Psoas muscle (tissue), 8 donors: ENCODE data around the gene GRIP1. TPM values are rescaled to one million over a fixed set of nuclear protein-coding genes. Genes with fewer than 3 reads are reported as not detected.

Experiments
- ATAC-seq, 4 donors: fragments of 200-7000 bp; cut with Tn5 transposase; one replicate each; pipeline ENCODE4 v1.9.1; 2020; ENCODE audit warnings: moderate library complexity in 3 of 4, mild to moderate bottlenecking in 2 of 4
- DNase-seq, 2 donors: peaks; one replicate each; pipeline ENCODE4 v3.0.0-alpha.2; 2020
- H3K27ac ChIP-seq: fragments of 200-600 bp; one replicate; pipeline ENCODE4 v1.8.0; 2022
- H3K27me3 ChIP-seq, 3 donors: fragments of 200-600 bp in 1 of 3; one replicate each; pipeline versions ENCODE4 v1.6.1 to v1.8.0; 2013 to 2022; ENCODE audit warnings: low read length in 2 of 3, mild to moderate bottlenecking in 2 of 3, moderate library complexity in 1 of 3; ENCODE audit not compliant: insufficient read depth in 3 of 3
- H3K36me3 ChIP-seq, 2 donors: fragments of 200-600 bp in 1 of 2; one replicate each; pipeline versions ENCODE4 v1.6.1 to v1.8.0; 2013 to 2022; ENCODE audit warnings: low read depth in 1 of 2, mild to moderate bottlenecking in 1 of 2, moderate library complexity in 1 of 2; ENCODE audit not compliant: insufficient read depth in 1 of 2
- H3K4me1 ChIP-seq: fragments of 200-600 bp; one replicate; pipeline ENCODE4 v1.8.0; 2022
- H3K4me3 ChIP-seq: fragments of 200-600 bp; one replicate; pipeline ENCODE4 v1.8.0; 2022; ENCODE audit warnings: mild to moderate bottlenecking
- H3K9me3 ChIP-seq: fragments of 200-600 bp; one replicate; pipeline ENCODE4 v1.8.0; 2022
- CTCF ChIP-seq: fragments of 200-600 bp; IDR thresholded peaks from one replicate; pipeline ENCODE4 v1.8.0; 2022; ENCODE audit warnings: antibody characterized with exemption
- WGBS, 3 donors: extraction: QIAGEN DNeasy Blood & Tissue Kit; methylation state at CpG; one replicate each; pipeline versions ENCODE4 v1.1.6 to v1.1.7; 2013; 5-methylcytosine and 5-hydroxymethylcytosine counted together
- intact Hi-C, 2 donors: fragments of 100-400 bp; cut with DNase I; formaldehyde crosslinking; loops; one replicate each; pipeline versions ENCODE4 v1.11.0 to v1.14.2; 2022
- polyA plus RNA-seq, 3 donors: library from polyadenylated mRNA; stranded (reverse); fragments of 200-250 nt; gene quantifications; one replicate each; pipeline ENCODE4 v1.2.3, GENCODE V29; 2013
- total RNA-seq, 4 donors: library from RNA; stranded (reverse); fragmentation: NEBNext Ultra II Directional in 2 of 4; extraction: Animal tissue kit (Norgen Biotek cat#: 25700) in 2 of 4; gene quantifications; one replicate each; pipeline versions ENCODE4 v1.2.1 to v1.2.4, GENCODE V29; 2021 to 2023
- donor health status: healthy with polysubstance abuse.
- donor health status: DM: no; HTN: no; CAD: no; lungs with moderate emphysema.
- donor health status: Bipolar disorder and iron deficiency.
- donor health status: healthy.
- donor health status: DM: yes; HTN: yes; CAD: no.
- donor health status: DM: no; HTN: no; CAD: no.
- donor health status: DM: no; HTN: no; CAD: no.
- donor health status: DM: yes; HTN: yes; CAD: no.

GRIP1 gene
- total and polyA plus RNA-seq, 7 donors: 0.05 to 4.1 (median 1.6) TPM

- Histone ChIP-seq H3K27ac (no peak overlapping the region), H3K4me3 (no peak overlapping the region), H3K9me3 (no peaks in the 10 kb centered on the region), H3K36me3 (no peaks in the 10 kb centered on the region), H3K4me1 (no peaks in the 10 kb centered on the region), H3K27me3 (no peaks in the 10 kb centered on the region)
- intact Hi-C loops: no loop called here
- DNase-seq (no peak), ATAC-seq (no peak)
- TF ChIP-seq CTCF: no peak
- 79 to 86% (median 83%) methylated on average over 2 of the region's 2 CpGs for WGBS, 3 donors
These were observed 306.9 kb downstream of the GRIP1 start for GRCh38 chr12:66371982-66372381.

- intact Hi-C loops: no loop called here
- H3K4me3 ChIP-seq: no peak overlapping the region
- H3K9me3 ChIP-seq: no peaks in the 10 kb centered on the region
- 72 to 75% (median 73%) methylated on average over 3 of the region's 3 CpGs for WGBS, 3 donors
- no peaks in the 10 kb centered on the region for H3K4me1 ChIP-seq
- ATAC-seq (no peak), DNase-seq (no peak)
- no peak for TF ChIP-seq CTCF
- no peaks in the 10 kb centered on the region for H3K27me3 ChIP-seq
- no peak overlapping the region for H3K27ac ChIP-seq
- no peaks in the 10 kb centered on the region for H3K36me3 ChIP-seq
These were observed 311.7 kb downstream of the GRIP1 start for GRCh38 chr12:66367015-66367667.

- Histone ChIP-seq H3K4me3 (no peak overlapping the region), H3K9me3 (no peaks in the 10 kb centered on the region), H3K27ac (no peak overlapping the region), H3K27me3 (no peaks in the 10 kb centered on the region), H3K4me1 (no peaks in the 10 kb centered on the region), H3K36me3 (no peaks in the 10 kb centered on the region)
- ATAC-seq: no peak
- TF ChIP-seq CTCF: no peak
- intact Hi-C loops: no loop called here
- WGBS, 3 donors: 48 to 58% (median 49%) methylated on average over 3 of the region's 3 CpGs
- DNase-seq: no peak
These were observed 313.0 kb downstream of the GRIP1 start for GRCh38 chr12:66365718-66366490.

GRCh38 chr12:66361703-66362102, 317.2 kb downstream of the GRIP1 start:
- intact Hi-C loops: no loop called here
- no peak for TF ChIP-seq CTCF
- no peak for DNase-seq
- Histone ChIP-seq H3K4me3 (no peak overlapping the region), H3K9me3 (no peaks in the 10 kb centered on the region), H3K4me1 (no peaks in the 10 kb centered on the region), H3K36me3 (no peaks in the 10 kb centered on the region), H3K27me3 (no peaks in the 10 kb centered on the region), H3K27ac (no peak overlapping the region)
- 80 to 95% (median 83%) methylated on average over 4 of the region's 4 CpGs for WGBS, 3 donors
- no peak for ATAC-seq
